ENCODE data around the gene CENPP. TPM values are rescaled to one million over a fixed set of nuclear protein-coding genes. Genes with fewer than 3 reads are reported as not detected.

The CENPP gene
- total RNA-seq, 1 experiment from 2014 or later = 7.2 TPM

DNA sequence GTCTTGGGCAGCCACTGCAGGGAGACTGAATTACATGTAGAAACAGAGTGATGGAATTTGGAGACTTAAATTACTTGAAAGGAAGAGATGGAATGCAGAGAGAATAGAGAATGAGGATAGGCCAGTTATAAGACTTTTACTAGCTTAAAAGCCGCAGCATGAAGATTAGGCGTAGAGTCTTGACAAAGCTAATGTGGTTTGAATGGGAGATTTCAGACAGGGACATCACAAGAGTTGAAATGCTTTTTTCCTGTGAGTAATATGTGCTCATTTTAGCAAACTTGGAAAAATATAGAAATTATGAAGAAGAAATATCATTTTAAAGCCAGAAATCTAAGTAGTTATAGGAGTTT is 7.5 kb downstream of the CENPP start:
- CTCF ChIA-PET = no interaction called here

DNA sequence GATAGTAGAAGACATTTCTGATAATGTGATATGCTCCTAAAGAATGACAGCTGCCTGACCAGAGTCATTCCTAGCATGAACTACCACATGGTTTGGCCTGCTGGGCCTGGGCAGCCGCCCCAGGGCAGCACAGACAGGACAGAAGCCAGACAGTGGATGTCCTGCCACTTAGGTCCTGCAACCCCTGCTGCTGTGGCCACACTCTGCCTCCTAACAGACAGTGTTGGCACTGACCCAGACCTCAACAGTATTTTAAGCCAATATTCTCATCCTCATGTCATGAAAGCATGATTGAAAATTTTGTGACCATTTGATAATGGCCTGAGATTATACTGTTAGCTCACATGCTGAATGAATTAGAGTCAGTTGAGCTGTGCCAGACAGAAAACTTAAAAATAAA is 15.8 kb downstream of the CENPP start:
- TF ChIP-seq, protein P1, sequence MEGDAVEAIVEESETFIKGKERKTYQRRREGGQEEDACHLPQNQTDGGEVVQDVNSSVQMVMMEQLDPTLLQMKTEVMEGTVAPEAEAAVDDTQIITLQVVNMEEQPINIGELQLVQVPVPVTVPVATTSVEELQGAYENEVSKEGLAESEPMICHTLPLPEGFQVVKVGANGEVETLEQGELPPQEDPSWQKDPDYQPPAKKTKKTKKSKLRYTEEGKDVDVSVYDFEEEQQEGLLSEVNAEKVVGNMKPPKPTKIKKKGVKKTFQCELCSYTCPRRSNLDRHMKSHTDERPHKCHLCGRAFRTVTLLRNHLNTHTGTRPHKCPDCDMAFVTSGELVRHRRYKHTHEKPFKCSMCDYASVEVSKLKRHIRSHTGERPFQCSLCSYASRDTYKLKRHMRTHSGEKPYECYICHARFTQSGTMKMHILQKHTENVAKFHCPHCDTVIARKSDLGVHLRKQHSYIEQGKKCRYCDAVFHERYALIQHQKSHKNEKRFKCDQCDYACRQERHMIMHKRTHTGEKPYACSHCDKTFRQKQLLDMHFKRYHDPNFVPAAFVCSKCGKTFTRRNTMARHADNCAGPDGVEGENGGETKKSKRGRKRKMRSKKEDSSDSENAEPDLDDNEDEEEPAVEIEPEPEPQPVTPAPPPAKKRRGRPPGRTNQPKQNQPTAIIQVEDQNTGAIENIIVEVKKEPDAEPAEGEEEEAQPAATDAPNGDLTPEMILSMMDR (IDR thresholded peaks at IDR 0.05; ENCODE audit: unreplicated experiment) = no peak
- Mint-ChIP-seq H3K9me3 (ENCODE audit: low read depth, unreplicated experiment) (peaks cover 3% of the 10 kb centered on the region), H3K4me3 (ENCODE audit: low read depth, unreplicated experiment) (no peak overlapping the region), H3K36me3 (ENCODE audit: insufficient read depth, unreplicated experiment) (no peaks in the 10 kb centered on the region), H3K27me3 (ENCODE audit: unreplicated experiment) (no peaks in the 10 kb centered on the region), H3K4me1 (ENCODE audit: low read depth, unreplicated experiment) (no peaks in the 10 kb centered on the region), H3K27ac (ENCODE audit: unreplicated experiment) (no peak overlapping the region)
- intact Hi-C loops (cut with micrococcal nuclease; ENCODE audit: unreplicated experiment) = no loop called here
- no peak for DNase-seq
- no TSS peak for BruUV-seq (replicated peaks)
- CTCF ChIA-PET = no interaction called here

More for the DNA sequence above, 7.5 kb downstream of the CENPP start:
- Mint-ChIP-seq H3K27ac (ENCODE audit: unreplicated experiment) (no peak overlapping the region), H3K27me3 (ENCODE audit: unreplicated experiment) (no peaks in the 10 kb centered on the region), H3K9me3 (ENCODE audit: low read depth, unreplicated experiment) (no peaks in the 10 kb centered on the region), H3K36me3 (ENCODE audit: insufficient read depth, unreplicated experiment) (no peaks in the 10 kb centered on the region), H3K4me1 (ENCODE audit: low read depth, unreplicated experiment) (no peaks in the 10 kb centered on the region), H3K4me3 (ENCODE audit: low read depth, unreplicated experiment) (no peak overlapping the region)
- intact Hi-C loops (cut with micrococcal nuclease; ENCODE audit: unreplicated experiment) = no loop called here
- TF ChIP-seq, protein P1 (IDR thresholded peaks at IDR 0.05; ENCODE audit: unreplicated experiment) = no peak
- DNase-seq = no peak
- BruUV-seq (replicated peaks) = no TSS peak

DNA sequence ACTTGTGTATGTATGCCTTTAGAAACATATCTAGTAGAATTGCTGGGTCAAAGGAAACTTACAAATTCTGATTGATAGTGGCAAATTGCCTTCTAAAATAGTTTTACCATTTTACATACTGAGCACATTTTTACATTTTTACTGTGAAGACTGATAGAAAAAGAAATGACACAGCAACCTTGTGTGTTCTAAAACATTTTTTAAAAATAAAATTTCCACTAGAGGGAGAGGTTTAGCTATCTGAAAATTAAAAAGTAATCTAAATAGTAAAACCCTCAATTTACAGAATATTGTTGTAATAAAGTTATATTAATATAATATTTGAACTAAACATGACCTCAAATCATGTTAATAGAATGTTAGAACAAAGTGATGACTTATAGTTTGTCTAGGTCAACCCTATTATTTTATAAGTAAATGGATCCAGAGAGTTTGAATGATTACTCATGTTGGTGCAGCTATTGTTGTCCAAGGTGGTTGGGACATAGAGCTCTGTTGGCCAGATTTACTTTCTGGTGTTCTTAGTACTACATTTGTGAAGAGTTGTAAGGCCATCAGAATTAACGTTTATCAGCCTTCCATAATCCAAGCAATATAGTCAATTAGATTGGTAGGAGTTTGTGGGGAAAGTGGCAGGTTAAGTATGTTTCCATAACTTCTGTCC is 17.2 kb downstream of the CENPP start:
- no peak overlapping the region for H3K27ac Mint-ChIP-seq (ENCODE audit: unreplicated experiment)
- H3K9me3 Mint-ChIP-seq (ENCODE audit: low read depth, unreplicated experiment) = peaks cover 3% of the 10 kb centered on the region
- CTCF ChIA-PET = no interaction called here
- H3K36me3 Mint-ChIP-seq (ENCODE audit: insufficient read depth, unreplicated experiment) = no peaks in the 10 kb centered on the region
- no peaks in the 10 kb centered on the region for H3K4me1 Mint-ChIP-seq (ENCODE audit: low read depth, unreplicated experiment)
- TF ChIP-seq, protein P1 (IDR thresholded peaks at IDR 0.05; ENCODE audit: unreplicated experiment) = no peak
- no peaks in the 10 kb centered on the region for H3K27me3 Mint-ChIP-seq (ENCODE audit: unreplicated experiment)
- BruUV-seq (replicated peaks) = no TSS peak
- intact Hi-C loops (cut with micrococcal nuclease; ENCODE audit: unreplicated experiment) = no loop called here
- no peak overlapping the region for H3K4me3 Mint-ChIP-seq (ENCODE audit: low read depth, unreplicated experiment)
- DNase-seq = no peak

DNA sequence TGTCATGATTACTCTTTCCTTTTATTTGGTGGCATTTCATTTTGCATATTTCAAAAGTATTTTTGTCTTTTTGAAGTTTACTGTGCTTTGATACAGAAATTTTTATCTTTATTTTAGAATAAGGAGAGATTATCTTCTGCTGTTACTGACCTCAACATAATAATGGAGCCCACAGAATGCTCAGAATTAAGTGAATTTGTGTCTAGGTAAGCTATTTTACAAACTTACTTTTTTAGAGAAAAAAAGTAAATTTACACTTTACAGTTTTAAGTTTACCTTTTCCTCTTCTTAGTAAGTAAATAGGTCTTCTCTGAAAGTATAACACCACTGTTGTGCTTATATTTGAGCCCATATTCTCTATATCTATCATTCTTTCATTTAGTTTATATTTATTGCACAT is 19.8 kb downstream of the CENPP start:
- Mint-ChIP-seq H3K36me3 (ENCODE audit: insufficient read depth, unreplicated experiment) (no peaks in the 10 kb centered on the region), H3K4me3 (ENCODE audit: low read depth, unreplicated experiment) (no peak overlapping the region), H3K27ac (ENCODE audit: unreplicated experiment) (no peak overlapping the region), H3K4me1 (ENCODE audit: low read depth, unreplicated experiment) (no peaks in the 10 kb centered on the region), H3K27me3 (ENCODE audit: unreplicated experiment) (no peaks in the 10 kb centered on the region), H3K9me3 (ENCODE audit: low read depth, unreplicated experiment) (peaks cover 3% of the 10 kb centered on the region)
- CTCF ChIA-PET = no interaction called here
- intact Hi-C loops (cut with micrococcal nuclease; ENCODE audit: unreplicated experiment) = no loop called here
- TF ChIP-seq, protein P1 (IDR thresholded peaks at IDR 0.05; ENCODE audit: unreplicated experiment) = no peak
- DNase-seq = no peak
- BruUV-seq (replicated peaks) = no TSS peak
